ENCODE results near the gene SEC14L1. TPM values are rescaled to one million over a fixed set of nuclear protein-coding genes. Genes with fewer than 3 reads are reported as not detected.
"Not testable (repeated sequence)": the region's sequence is repeated elsewhere in the genome, so short reads cannot be mapped to it uniquely, and the experiment has no call there.

SEC14L1 gene
- total RNA-seq, 1 donor from 2014 or later: 81.9 TPM

DNA sequence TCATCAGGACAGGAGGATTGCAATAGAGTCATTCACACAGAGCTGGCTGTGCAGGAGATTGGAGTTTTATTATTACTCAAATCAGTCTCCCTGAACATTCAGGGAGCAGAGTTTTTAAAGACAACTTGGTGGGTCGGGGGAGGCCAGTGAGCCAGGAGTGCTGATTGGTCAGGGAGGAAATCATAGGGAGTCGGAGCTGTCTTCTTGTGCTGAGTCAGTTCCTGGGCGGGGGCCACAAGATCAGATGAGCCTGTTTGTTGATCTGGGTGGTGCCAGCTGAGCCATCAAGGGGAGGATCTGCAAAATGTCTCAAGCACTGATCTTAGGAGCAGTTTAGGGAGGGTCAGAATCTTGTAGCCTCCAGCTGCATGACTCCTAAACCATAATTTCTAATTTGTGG is 2.9 kb upstream of the SEC14L1 start:
- H3K27me3 Mint-ChIP-seq (ENCODE audit: insufficient read depth); intact Hi-C loops (cut with micrococcal nuclease): not testable (repeated sequence)
- peak overlapping the region; percentile 67 for H3K27ac Mint-ChIP-seq
- H3K4me1 Mint-ChIP-seq (ENCODE audit: low read depth): peaks cover 52% of the 10 kb centered on the region
- DNase-seq (ENCODE audit: low spot score): peak; percentile 25
- peak overlapping the region; percentile 59 for H3K4me3 Mint-ChIP-seq
- H3K36me3 Mint-ChIP-seq (ENCODE audit: low read depth): peaks cover 23% of the 10 kb centered on the region
- H3K9me3 Mint-ChIP-seq: peaks cover 25% of the 10 kb centered on the region

GRCh38 chr17:77140166-77140877 is 447 bp upstream of the SEC14L1 start:
- DNase-seq (ENCODE audit: low spot score): peak; percentile 99
- intact Hi-C loops (cut with micrococcal nuclease): loop anchor here (1.0 to 10.0 kb wide), 8 partner anchors 12 to 414 kb away; partner anchors contain the start of genes JMJD6 and METTL23
- Mint-ChIP-seq H3K9me3 (peaks cover 25% of the 10 kb centered on the region), H3K4me3 (peak overlapping the region; percentile 74), H3K4me1 (ENCODE audit: low read depth) (peaks cover 64% of the 10 kb centered on the region), H3K36me3 (ENCODE audit: low read depth) (peaks cover 38% of the 10 kb centered on the region), H3K27ac (peak overlapping the region; percentile 96), H3K27me3 (ENCODE audit: insufficient read depth) (peaks cover 2% of the 10 kb centered on the region)

DNA sequence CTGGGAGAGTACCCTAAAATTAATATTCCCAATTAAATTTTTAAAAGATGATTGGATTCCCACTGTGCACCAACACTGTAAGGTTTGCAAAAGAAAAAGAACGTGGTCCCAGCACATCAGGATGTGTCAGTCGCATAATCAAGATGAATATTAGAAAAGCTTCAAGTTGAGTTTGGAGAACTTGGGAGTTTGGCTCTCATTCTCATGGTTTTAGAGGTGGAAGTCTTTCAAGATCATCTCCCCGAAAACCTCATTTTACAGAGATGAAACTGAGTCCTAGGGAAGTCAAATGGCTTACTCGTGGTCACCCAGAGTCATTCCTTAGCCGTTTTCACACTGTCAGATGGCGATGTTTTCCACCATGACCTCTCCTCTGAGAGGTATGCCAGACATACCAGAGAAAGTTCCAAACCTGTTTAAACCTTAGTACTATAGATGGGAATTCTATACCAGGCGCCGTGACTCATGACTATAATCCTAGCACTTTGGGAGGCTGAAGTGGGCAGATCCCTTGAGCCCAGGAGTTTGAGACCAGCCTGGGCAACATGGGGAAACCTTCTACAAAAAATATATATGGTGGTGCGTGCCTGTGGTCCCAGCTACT is 1.2 kb downstream of the SEC14L1 start:
- Mint-ChIP-seq H3K27ac (peak overlapping the region; percentile 91), H3K4me3 (peak overlapping the region; percentile 91), H3K36me3 (ENCODE audit: low read depth) (peaks cover 43% of the 10 kb centered on the region), H3K27me3 (ENCODE audit: insufficient read depth) (peaks cover 2% of the 10 kb centered on the region), H3K4me1 (ENCODE audit: low read depth) (peaks cover 70% of the 10 kb centered on the region), H3K9me3 (peaks cover 20% of the 10 kb centered on the region)
- DNase-seq (ENCODE audit: low spot score): no peak
- intact Hi-C loops (cut with micrococcal nuclease): loop anchor here (2.0 to 10.0 kb wide), 4 partner anchors 45 to 415 kb away; partner anchors contain the start of genes JMJD6 and METTL23

DNA sequence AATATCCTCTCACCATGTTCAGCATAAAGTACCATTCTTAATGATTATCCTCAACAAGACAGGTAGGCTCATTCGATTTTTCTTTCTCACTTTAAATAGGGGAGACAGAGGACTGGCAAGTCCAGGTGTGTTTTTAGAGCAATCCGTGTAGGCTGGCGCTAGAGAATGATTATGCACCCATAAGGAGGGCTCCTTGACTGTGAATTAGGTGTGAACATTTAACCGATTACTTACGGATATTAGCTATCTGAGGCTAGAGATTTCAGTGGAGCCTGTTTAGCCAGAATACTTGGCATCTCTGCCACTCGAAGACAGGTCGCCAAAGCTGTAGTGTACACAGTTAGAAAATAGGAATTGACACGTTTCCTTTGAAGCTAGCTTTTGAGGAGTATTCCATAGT is 1.9 kb downstream of the SEC14L1 start:
- Mint-ChIP-seq H3K4me3 (peak overlapping the region; percentile 91), H3K36me3 (ENCODE audit: low read depth) (peaks cover 48% of the 10 kb centered on the region), H3K27ac (peak overlapping the region; percentile 36), H3K27me3 (ENCODE audit: insufficient read depth) (peaks cover 2% of the 10 kb centered on the region), H3K9me3 (peaks cover 12% of the 10 kb centered on the region), H3K4me1 (ENCODE audit: low read depth) (peaks cover 71% of the 10 kb centered on the region)
- intact Hi-C loops (cut with micrococcal nuclease): loop anchor here (5.0 to 10.0 kb wide), 2 partner anchors 250 to 312 kb away; no protein-coding TSS in a partner anchor
- no peak for DNase-seq (ENCODE audit: low spot score)

GRCh38 chr17:77143306-77143705 is 2.5 kb downstream of the SEC14L1 start:
- H3K27ac Mint-ChIP-seq: no peak overlapping the region

DNA sequence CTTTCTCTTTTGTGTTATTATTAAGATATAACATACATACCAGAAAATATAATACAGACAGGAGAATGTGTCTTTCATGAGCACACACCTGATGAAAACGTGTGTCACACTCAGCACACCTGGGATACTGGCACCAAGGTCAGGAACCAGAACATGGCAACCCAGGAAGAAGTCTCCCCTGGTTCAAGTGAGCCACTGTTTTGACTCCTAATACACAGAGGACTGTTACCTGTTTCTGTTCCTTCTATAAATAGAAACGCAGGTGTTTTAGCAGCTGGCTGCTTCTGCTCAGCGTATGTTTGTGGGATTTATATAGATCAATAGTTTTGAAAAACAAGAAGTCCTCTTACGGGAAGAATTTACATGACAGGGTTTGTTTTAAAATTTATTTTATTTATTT is 3.5 kb downstream of the SEC14L1 start:
- H3K36me3 Mint-ChIP-seq (ENCODE audit: low read depth): peaks cover 53% of the 10 kb centered on the region
- peaks cover 2% of the 10 kb centered on the region for H3K27me3 Mint-ChIP-seq (ENCODE audit: insufficient read depth)
- intact Hi-C loops (cut with micrococcal nuclease): loop anchor here (5.0 to 10.0 kb wide), 2 partner anchors 248 to 311 kb away; no protein-coding TSS in a partner anchor
- peaks cover 63% of the 10 kb centered on the region for H3K4me1 Mint-ChIP-seq (ENCODE audit: low read depth)
- H3K27ac Mint-ChIP-seq: no peak overlapping the region
- no peak for DNase-seq (ENCODE audit: low spot score)
- H3K4me3 Mint-ChIP-seq: no peak overlapping the region
- H3K9me3 Mint-ChIP-seq: peaks cover 4% of the 10 kb centered on the region

More at GRCh38 chr17:77143306-77143705, 2.5 kb downstream of the SEC14L1 start:
- no peak for DNase-seq (ENCODE audit: low spot score)
- peaks cover 2% of the 10 kb centered on the region for H3K27me3 Mint-ChIP-seq (ENCODE audit: insufficient read depth)
- peak overlapping the region; percentile 53 for H3K4me3 Mint-ChIP-seq
- peaks cover 68% of the 10 kb centered on the region for H3K4me1 Mint-ChIP-seq (ENCODE audit: low read depth)
- peaks cover 7% of the 10 kb centered on the region for H3K9me3 Mint-ChIP-seq
- intact Hi-C loops (cut with micrococcal nuclease): loop anchor here (5.0 to 10.0 kb wide), 2 partner anchors 249 to 311 kb away; no protein-coding TSS in a partner anchor
- peaks cover 46% of the 10 kb centered on the region for H3K36me3 Mint-ChIP-seq (ENCODE audit: low read depth)

- intact Hi-C loops (cut with micrococcal nuclease): loop anchor here (10.0 kb wide), 1 partner anchor 310 kb away; no protein-coding TSS in a partner anchor
- Mint-ChIP-seq H3K4me3 (peak overlapping the region; percentile 48), H3K9me3 (no peaks in the 10 kb centered on the region), H3K27me3 (ENCODE audit: insufficient read depth) (no peaks in the 10 kb centered on the region), H3K36me3 (ENCODE audit: low read depth) (peaks cover 52% of the 10 kb centered on the region), H3K27ac (peak overlapping the region; percentile 59), H3K4me1 (ENCODE audit: low read depth) (peaks cover 61% of the 10 kb centered on the region)
- no peak for DNase-seq (ENCODE audit: low spot score)
These were observed 4.4 kb downstream of the SEC14L1 start for GRCh38 chr17:77145224-77145611.

DNA sequence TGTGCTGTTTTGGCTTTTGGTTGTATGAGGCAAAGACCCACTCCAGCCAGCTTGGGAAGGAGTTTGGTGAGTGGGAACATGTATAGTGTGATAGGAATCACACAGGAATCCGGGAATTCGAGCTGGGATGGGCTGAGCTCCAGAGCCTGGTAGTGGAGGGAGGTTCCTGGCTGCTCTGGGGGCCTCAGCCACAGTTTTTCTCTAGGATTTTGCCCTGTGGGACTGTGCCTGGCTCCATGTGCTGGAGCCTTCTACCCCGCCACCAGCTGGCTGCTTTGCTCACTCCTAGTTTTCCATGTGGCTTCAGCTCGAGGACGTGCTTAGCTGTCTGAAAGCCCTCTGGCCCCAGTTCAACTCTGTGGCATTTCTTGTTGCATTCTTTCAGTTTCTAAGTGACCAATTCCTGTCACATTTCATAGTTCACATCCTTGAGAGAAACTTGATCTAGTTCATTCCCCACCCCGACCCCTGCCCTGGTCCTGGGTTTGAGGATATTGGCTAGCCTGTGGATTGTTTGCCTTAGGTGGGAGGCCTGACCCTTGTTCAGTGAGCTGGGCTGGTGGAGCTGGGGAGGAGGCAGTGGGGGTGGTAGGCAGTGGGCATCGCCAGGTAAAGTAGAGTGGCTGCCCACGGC is 5.0 kb downstream of the SEC14L1 start:
- intact Hi-C loops (cut with micrococcal nuclease): loop anchor here (10.0 kb wide), 1 partner anchor 309 kb away; no protein-coding TSS in a partner anchor
- Mint-ChIP-seq H3K4me1 (ENCODE audit: low read depth) (peaks cover 66% of the 10 kb centered on the region), H3K27ac (peak overlapping the region; percentile 59)

DNA sequence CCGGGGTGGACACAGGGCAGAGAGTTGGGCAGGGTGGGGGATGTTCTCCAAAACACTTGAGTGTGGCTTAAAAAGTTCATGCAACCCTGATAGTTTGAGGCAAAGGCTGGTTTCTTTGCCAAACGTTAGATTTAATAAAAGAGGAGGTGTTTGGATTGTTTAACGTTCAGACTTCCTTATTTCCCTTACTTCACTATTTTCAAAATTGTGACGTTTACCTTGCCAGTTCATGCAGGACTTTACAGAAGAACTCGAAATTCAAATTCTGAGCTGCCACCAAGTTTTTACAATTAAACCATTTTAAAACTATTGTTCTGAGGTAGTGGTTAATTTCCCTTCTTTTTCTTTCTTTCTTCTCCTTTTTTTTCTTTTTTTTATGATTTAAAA is 5.5 kb downstream of the SEC14L1 start:
- Mint-ChIP-seq H3K4me3 (no peak overlapping the region), H3K27me3 (ENCODE audit: insufficient read depth) (no peaks in the 10 kb centered on the region)
- intact Hi-C loops (cut with micrococcal nuclease): loop anchor here (10.0 kb wide), 1 partner anchor 309 kb away; no protein-coding TSS in a partner anchor

More for the DNA sequence above, 5.0 kb downstream of the SEC14L1 start:
- Mint-ChIP-seq H3K36me3 (ENCODE audit: low read depth) (peaks cover 56% of the 10 kb centered on the region), H3K27me3 (ENCODE audit: insufficient read depth) (no peaks in the 10 kb centered on the region), H3K4me3 (peak overlapping the region; percentile 48), H3K9me3 (no peaks in the 10 kb centered on the region)
- no peak for DNase-seq (ENCODE audit: low spot score)

DNA sequence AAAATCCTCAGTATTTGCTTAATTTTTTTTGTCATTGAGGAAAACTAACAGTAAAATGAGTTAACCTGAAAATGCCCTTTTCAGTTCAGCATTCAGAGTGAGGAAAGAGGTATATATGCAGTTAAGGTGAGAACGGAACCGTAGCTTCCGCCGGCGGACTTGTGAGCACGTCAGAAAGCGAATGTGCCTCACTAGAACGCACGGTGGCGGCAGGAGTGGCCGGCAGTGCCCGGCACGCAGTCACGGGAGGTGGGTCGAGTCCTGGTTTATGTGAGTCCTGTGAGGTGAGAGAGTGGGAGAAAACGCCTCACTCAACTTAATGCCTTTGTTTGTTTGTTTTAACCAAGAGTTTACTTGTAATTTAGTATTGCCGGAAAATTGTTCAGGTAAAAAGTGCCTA is 6.1 kb downstream of the SEC14L1 start:
- Mint-ChIP-seq H3K27ac (no peak overlapping the region), H3K4me1 (ENCODE audit: low read depth) (peaks cover 69% of the 10 kb centered on the region), H3K9me3 (no peaks in the 10 kb centered on the region), H3K4me3 (no peak overlapping the region), H3K27me3 (ENCODE audit: insufficient read depth) (no peaks in the 10 kb centered on the region), H3K36me3 (ENCODE audit: low read depth) (peaks cover 63% of the 10 kb centered on the region)
- no peak for DNase-seq (ENCODE audit: low spot score)
- intact Hi-C loops (cut with micrococcal nuclease): loop anchor here (10.0 kb wide), 1 partner anchor 308 kb away; no protein-coding TSS in a partner anchor

More for the DNA sequence above, 5.5 kb downstream of the SEC14L1 start:
- Mint-ChIP-seq H3K27ac (peak overlapping the region; percentile 55), H3K36me3 (ENCODE audit: low read depth) (peaks cover 61% of the 10 kb centered on the region), H3K4me1 (ENCODE audit: low read depth) (peaks cover 71% of the 10 kb centered on the region), H3K9me3 (no peaks in the 10 kb centered on the region)
- DNase-seq (ENCODE audit: low spot score): no peak

DNA sequence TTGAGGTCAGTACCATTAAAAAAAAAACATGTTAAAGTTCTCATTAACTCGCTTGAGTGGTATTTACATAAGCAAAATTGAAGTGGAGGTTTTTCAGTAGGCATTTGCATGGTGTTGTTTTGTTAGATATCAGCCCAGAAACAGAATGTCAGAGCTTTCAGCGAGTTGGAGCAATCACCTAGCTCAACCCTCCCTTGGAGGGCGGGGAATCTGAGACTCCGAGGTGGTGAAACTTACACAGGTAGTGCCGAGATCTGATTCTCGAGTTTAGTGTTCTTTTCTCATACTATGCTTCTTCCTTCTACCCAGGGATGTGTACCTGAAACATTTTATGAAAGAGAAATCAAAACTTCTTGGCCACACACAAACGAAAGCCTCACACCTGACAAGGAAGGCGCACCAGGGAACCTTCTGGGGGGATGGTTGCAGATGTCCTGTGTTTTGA is 6.6 kb downstream of the SEC14L1 start:
- H3K36me3 Mint-ChIP-seq (ENCODE audit: low read depth): peaks cover 63% of the 10 kb centered on the region
- H3K27ac Mint-ChIP-seq: no peak overlapping the region
- intact Hi-C loops (cut with micrococcal nuclease): loop anchor here (10.0 kb wide), 1 partner anchor 307 kb away; no protein-coding TSS in a partner anchor
- H3K4me3 Mint-ChIP-seq: no peak overlapping the region
- H3K4me1 Mint-ChIP-seq (ENCODE audit: low read depth): peaks cover 64% of the 10 kb centered on the region
- H3K9me3 Mint-ChIP-seq: no peaks in the 10 kb centered on the region
- H3K27me3 Mint-ChIP-seq (ENCODE audit: insufficient read depth): no peaks in the 10 kb centered on the region
- DNase-seq (ENCODE audit: low spot score): no peak

DNA sequence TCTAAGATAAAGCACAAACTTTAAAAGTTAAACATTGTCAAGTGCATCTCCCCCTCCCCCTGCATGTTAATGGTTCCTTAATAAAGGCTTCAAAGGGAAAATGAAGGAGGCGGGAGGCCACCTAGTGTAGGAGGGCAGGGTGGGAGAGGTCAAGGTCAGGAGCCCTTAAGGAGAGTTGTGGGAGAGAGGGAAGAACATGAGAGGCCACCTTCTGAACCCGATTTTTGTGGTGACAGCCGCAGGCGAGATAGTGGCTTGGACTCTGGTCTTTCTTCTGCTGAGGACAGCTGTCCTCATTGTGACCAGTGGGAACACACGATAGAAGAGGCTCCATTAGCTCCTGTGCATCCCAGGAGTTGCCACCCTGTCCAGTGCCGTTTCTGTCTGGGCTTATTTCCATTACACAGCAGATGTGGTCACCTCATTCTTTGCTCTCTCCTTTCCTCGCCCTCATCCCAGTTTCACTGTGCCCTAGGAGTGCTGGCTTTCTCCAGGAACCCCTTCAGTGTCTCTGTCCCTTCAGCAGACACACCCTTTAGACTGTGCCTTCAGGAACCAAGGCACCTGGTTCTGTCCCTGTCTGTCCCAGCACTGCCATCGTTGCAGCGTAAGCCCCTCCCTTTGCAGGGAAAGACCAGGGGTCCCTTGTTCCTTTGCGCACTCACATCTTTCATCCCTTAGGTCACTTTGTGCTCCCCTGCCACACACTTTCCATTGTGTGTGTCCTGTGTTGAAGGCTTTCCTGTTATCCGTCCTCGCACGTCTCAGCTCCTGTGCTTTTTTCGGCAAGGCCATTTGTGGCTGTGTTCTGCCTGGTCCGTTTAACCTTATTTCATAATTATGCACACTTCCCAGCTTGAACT is 7.5 kb downstream of the SEC14L1 start:
- H3K36me3 Mint-ChIP-seq (ENCODE audit: low read depth): peaks cover 58% of the 10 kb centered on the region
- intact Hi-C loops (cut with micrococcal nuclease): loop anchor here (10.0 kb wide), 1 partner anchor 306 kb away; no protein-coding TSS in a partner anchor
- H3K4me3 Mint-ChIP-seq: no peak overlapping the region
- H3K27me3 Mint-ChIP-seq (ENCODE audit: insufficient read depth): no peaks in the 10 kb centered on the region
- DNase-seq (ENCODE audit: low spot score): no peak
- H3K27ac Mint-ChIP-seq: no peak overlapping the region
- H3K9me3 Mint-ChIP-seq: no peaks in the 10 kb centered on the region
- peaks cover 63% of the 10 kb centered on the region for H3K4me1 Mint-ChIP-seq (ENCODE audit: low read depth)
